ENCODE data around the gene GSTT4.

DNA sequence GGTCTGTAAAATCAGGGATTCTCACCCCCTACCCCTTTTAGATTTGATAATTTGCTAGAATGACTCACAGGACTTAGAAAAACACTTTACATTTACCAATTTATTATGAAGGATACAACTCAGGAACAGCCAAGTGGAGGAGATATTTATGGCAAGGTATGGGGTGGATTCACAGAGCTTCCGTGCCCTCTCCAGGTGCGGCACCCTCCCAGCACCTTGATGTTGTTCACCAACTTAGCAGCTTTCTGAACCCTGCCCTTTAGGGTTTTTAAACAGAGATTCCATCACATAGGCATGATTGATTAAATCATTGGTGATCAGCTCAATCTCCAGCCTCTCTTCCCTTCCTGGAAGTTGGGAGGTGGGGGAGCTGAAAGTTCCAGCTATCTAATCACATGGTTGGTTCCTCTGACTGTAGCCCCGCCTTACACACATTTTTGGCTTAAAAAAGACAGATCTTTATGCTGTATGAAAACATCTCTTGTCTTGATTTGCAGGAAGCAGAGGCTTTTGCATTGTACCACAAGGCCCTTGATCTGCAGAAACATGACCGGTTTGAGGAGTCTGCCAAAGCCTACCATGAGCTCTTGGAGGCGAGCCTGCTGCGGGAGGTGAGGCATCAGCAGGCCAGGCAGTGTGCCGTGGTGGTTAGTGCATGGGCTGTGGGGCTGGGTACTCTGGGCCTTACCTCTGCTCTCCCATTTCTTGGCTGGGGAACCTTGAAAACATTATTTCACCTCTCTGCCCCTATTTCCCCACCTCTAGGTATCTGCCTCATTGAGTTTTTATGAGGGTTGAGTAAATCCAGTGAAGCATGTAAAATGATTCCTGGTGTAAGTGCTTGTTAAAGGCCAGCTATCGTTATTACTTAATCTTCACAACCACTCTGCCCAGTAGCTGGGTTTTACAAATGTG lies 32.9 kb upstream of the GSTT4 start:
- TF ChIP-seq, protein P1, sequence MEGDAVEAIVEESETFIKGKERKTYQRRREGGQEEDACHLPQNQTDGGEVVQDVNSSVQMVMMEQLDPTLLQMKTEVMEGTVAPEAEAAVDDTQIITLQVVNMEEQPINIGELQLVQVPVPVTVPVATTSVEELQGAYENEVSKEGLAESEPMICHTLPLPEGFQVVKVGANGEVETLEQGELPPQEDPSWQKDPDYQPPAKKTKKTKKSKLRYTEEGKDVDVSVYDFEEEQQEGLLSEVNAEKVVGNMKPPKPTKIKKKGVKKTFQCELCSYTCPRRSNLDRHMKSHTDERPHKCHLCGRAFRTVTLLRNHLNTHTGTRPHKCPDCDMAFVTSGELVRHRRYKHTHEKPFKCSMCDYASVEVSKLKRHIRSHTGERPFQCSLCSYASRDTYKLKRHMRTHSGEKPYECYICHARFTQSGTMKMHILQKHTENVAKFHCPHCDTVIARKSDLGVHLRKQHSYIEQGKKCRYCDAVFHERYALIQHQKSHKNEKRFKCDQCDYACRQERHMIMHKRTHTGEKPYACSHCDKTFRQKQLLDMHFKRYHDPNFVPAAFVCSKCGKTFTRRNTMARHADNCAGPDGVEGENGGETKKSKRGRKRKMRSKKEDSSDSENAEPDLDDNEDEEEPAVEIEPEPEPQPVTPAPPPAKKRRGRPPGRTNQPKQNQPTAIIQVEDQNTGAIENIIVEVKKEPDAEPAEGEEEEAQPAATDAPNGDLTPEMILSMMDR (IDR thresholded peaks at IDR 0.05): no peak
- no peak for TF ChIP-seq POLR2A (IDR thresholded peaks at IDR 0.05)
